B cell (primary cell): ENCODE data around the gene CSRNP2. TPM values are rescaled to one million over a fixed set of nuclear protein-coding genes. Genes with fewer than 3 reads are reported as not detected.

ENCODE experiments used
- ATAC-seq: fragments of 200-7000 bp; cut with Tn5 transposase; one replicate; pipeline ENCODE4 v1.10.0; 2021; ENCODE audit warnings: low read depth, mild to moderate bottlenecking, moderate number of reproducible peaks, moderate library complexity
- CTCF ChIA-PET: fragments of 350-600 bp; sonication (Branson Sonifier 250); formaldehyde crosslinking; loops from one replicate; lab custom pipeline; 2021; ENCODE audit warnings: antibody characterized with exemption, inconsistent platforms; lab: Charles Lee
- POLR2A ChIA-PET: fragments of 350-600 bp; sonication (Branson Sonifier 250); formaldehyde crosslinking; loops from one replicate; lab custom pipeline; 2021; ENCODE audit warnings: antibody characterized with exemption; lab: Charles Lee
- DNase-seq: peaks from one replicate; pipeline ENCODE4 v3.0.0; 2013
- H2AFZ ChIP-seq: 2 replicates; pipeline ENCODE4 v1.6.1; 2012; ENCODE audit warnings: mild to moderate bottlenecking, low read depth, low read length; ENCODE audit not compliant: insufficient read depth, poor library complexity, severe bottlenecking
- H3K27ac ChIP-seq, 2 donors: 1 replicate in 1 of 2; 2 replicates in 1 of 2; pipeline ENCODE4 v1.5.1; 2012 to 2013; ENCODE audit warnings: low read length in 2 of 2, mild to moderate bottlenecking in 2 of 2, moderate library complexity in 1 of 2
- H3K27me3 ChIP-seq, 4 experiments: fragments of 200-600 bp in 1 of 4; sonication (generic) in 1 of 4; replicated peaks in 1 of 4; 1 replicate in 2 of 4; 2 replicates in 2 of 4; pipeline versions ENCODE4 v1.6.1 to v1.7.0; 2013 to 2016; ENCODE audit warnings: low read length in 3 of 4, mild to moderate bottlenecking in 2 of 4, mixed read lengths in 1 of 4, moderate library complexity in 1 of 4; ENCODE audit not compliant: insufficient read depth in 4 of 4, control insufficient read depth in 3 of 4; ENCODE audit errors: control extremely low read depth in 1 of 4
- H3K36me3 ChIP-seq, 2 experiments: replicated peaks in 1 of 2; 1 replicate in 1 of 2; 2 replicates in 1 of 2; pipeline versions ENCODE4 v1.6.1 to v1.7.1; 2013; ENCODE audit warnings: low read length in 1 of 2; ENCODE audit not compliant: insufficient read depth in 2 of 2, control insufficient read depth in 1 of 2; ENCODE audit errors: control extremely low read depth in 1 of 2, extremely low read depth in 1 of 2
- H3K4me1 ChIP-seq, 2 donors: fragments of 200-600 bp in 1 of 2; sonication (generic) in 1 of 2; 1 replicate in 1 of 2; 2 replicates in 1 of 2; pipeline versions ENCODE4 v1.5.1 to v1.6.1; 2013 to 2017; ENCODE audit warnings: low read length in 2 of 2; ENCODE audit not compliant: control insufficient read depth in 2 of 2, insufficient read depth in 2 of 2
- H3K4me2 ChIP-seq: replicated peaks from 2 replicates; pipeline ENCODE3; 2012; ENCODE audit warnings: mild to moderate bottlenecking, low read depth, low read length; ENCODE audit not compliant: poor library complexity, severe bottlenecking
- H3K4me3 ChIP-seq, 5 experiments: fragments of 200-600 bp in 1 of 5; sonication (generic) in 1 of 5; 1 replicate in 3 of 5; 2 replicates in 2 of 5; pipeline versions ENCODE4 v1.5.1 to v1.7.0; 2011 to 2016; ENCODE audit warnings: low read length in 4 of 5, mild to moderate bottlenecking in 4 of 5, low read depth in 2 of 5, control low read depth in 1 of 5, moderate library complexity in 1 of 5; ENCODE audit not compliant: insufficient read depth in 1 of 5; ENCODE audit errors: control extremely low read depth in 1 of 5, extremely low read depth in 1 of 5
- H3K79me2 ChIP-seq: fragments of 200-600 bp; sonication (generic); one replicate; pipeline ENCODE4 v1.6.0; 2016; ENCODE audit warnings: low read length; ENCODE audit not compliant: control insufficient read depth, insufficient read depth
- H3K9ac ChIP-seq: fragments of 200-600 bp; sonication (generic); 2 replicates; pipeline ENCODE4 v1.6.1; 2017; ENCODE audit warnings: mild to moderate bottlenecking, low read length, moderate library complexity
- H3K9me3 ChIP-seq, 3 donors: one replicate each; pipeline versions ENCODE4 v1.6.1 to v1.7.1; 2013; ENCODE audit warnings: low read length in 2 of 3; ENCODE audit not compliant: control insufficient read depth in 2 of 3, insufficient read depth in 1 of 3; ENCODE audit errors: control extremely low read depth in 1 of 3
- H4K20me1 ChIP-seq: 2 replicates; pipeline ENCODE4 v1.6.0; 2012; ENCODE audit warnings: mild to moderate bottlenecking, low read length; ENCODE audit not compliant: insufficient read depth, control insufficient read depth, poor library complexity, severe bottlenecking
- H3K27ac Mint-ChIP-seq: one replicate; pipeline ENCODE4 v1.8.0; 2021; ENCODE audit warnings: mixed read lengths
- H3K27me3 Mint-ChIP-seq: one replicate; pipeline ENCODE4 v1.8.0; 2021; ENCODE audit warnings: mixed read lengths
- H3K4me1 Mint-ChIP-seq: one replicate; pipeline ENCODE4 v1.8.0; 2021; ENCODE audit warnings: mixed read lengths
- H3K4me3 Mint-ChIP-seq: one replicate; pipeline ENCODE4 v1.8.0; 2021; ENCODE audit warnings: mixed read lengths
- H3K9me3 Mint-ChIP-seq: one replicate; pipeline ENCODE4 v1.8.0; 2022; ENCODE audit warnings: mixed read lengths; ENCODE audit not compliant: insufficient read depth
- EZH2 ChIP-seq: IDR thresholded peaks from 2 replicates; pipeline ENCODE4 v1.6.1; 2012; ENCODE audit warnings: borderline replicate concordance, low read depth, mild to moderate bottlenecking, moderate library complexity, low read length; ENCODE audit not compliant: insufficient read depth, poor library complexity, severe bottlenecking
- WGBS: methylation state at CpG from one replicate; pipeline ENCODE4 v1.1.5; 2013; ENCODE audit warnings: missing lambda C conversion rate; ENCODE audit not compliant: insufficient coverage; 5-methylcytosine and 5-hydroxymethylcytosine counted together
- intact Hi-C: fragments of 100-400 bp; cut with micrococcal nuclease; formaldehyde crosslinking; loops from one replicate; pipeline ENCODE4 v1.10.0; 2022
- polyA plus RNA-seq: library from polyadenylated mRNA; depleted of rRNA; stranded (reverse); fragments of >200 nt; gene quantifications from 2 replicates; pipeline ENCODE4 v1.2.3, GENCODE V29; 2012
- total RNA-seq, 2 donors: library from RNA; stranded (reverse); fragments of 120-200 nt in 1 of 2; gene quantifications; 1 replicate in 1 of 2; 2 replicates in 1 of 2; pipeline versions ENCODE4 v1.2.3 to v1.2.4, GENCODE V29; 2013 to 2022
- TF ChIP-seq, protein P1 (sequence below): fragments of 200-600 bp; IDR thresholded peaks from one replicate; pipeline ENCODE4 v1.8.0; 2022; ENCODE audit warnings: antibody characterized with exemption, mild to moderate bottlenecking

CSRNP2 gene
- total and polyA plus RNA-seq, 2 donors (not counting 1 experiment from before 2014, with no cell fraction given), result 10.3 to 49.8 TPM

- DNase-seq (no peak), ATAC-seq (no peak)
- no peak overlapping the region for H3K27ac ChIP-seq
- H3K9ac ChIP-seq, result no peak overlapping the region
- Mint-ChIP-seq H3K4me1 (peaks cover 35% of the 10 kb centered on the region), H3K27me3 (no peaks in the 10 kb centered on the region), H3K27ac (no peak overlapping the region), H3K9me3 (no peaks in the 10 kb centered on the region), H3K4me3 (no peak overlapping the region)
- H2AFZ ChIP-seq, result no peak overlapping the region
- intact Hi-C loops, result no loop called here
- no peaks in the 10 kb centered on the region for H3K9me3 ChIP-seq
- TF ChIP-seq, protein P1, sequence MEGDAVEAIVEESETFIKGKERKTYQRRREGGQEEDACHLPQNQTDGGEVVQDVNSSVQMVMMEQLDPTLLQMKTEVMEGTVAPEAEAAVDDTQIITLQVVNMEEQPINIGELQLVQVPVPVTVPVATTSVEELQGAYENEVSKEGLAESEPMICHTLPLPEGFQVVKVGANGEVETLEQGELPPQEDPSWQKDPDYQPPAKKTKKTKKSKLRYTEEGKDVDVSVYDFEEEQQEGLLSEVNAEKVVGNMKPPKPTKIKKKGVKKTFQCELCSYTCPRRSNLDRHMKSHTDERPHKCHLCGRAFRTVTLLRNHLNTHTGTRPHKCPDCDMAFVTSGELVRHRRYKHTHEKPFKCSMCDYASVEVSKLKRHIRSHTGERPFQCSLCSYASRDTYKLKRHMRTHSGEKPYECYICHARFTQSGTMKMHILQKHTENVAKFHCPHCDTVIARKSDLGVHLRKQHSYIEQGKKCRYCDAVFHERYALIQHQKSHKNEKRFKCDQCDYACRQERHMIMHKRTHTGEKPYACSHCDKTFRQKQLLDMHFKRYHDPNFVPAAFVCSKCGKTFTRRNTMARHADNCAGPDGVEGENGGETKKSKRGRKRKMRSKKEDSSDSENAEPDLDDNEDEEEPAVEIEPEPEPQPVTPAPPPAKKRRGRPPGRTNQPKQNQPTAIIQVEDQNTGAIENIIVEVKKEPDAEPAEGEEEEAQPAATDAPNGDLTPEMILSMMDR, result no peak
- TF ChIP-seq EZH2, result no peak
- no peaks in the 10 kb centered on the region for H3K36me3 ChIP-seq
- no peaks in the 10 kb centered on the region for H4K20me1 ChIP-seq
- peaks cover 95% of the 10 kb centered on the region for H3K79me2 ChIP-seq
- no peak overlapping the region for H3K4me3 ChIP-seq
- POLR2A ChIA-PET, result interaction anchor here (0.6 kb wide), 1 partner anchor 367 kb away, joined by 3 read pairs; no protein-coding TSS in a partner anchor
- H3K4me1 ChIP-seq, result peaks cover 13 to 31% of the 10 kb centered on the region in 2 donors
- no CpG with 5 or more reads among the region's 1 CpG for WGBS
- CTCF ChIA-PET, result interaction anchor here (0.6 to 2.1 kb wide), 4 partner anchors 10 to 256 kb away, joined by 4 to 6 read pairs (median 5); no protein-coding TSS in a partner anchor
- H3K4me2 ChIP-seq, result no peak overlapping the region
- no peaks in the 10 kb centered on the region for H3K27me3 ChIP-seq
Measured at GRCh38 chr12:51021694-51022093, 61.7 kb downstream of the CSRNP2 start.

DNA sequence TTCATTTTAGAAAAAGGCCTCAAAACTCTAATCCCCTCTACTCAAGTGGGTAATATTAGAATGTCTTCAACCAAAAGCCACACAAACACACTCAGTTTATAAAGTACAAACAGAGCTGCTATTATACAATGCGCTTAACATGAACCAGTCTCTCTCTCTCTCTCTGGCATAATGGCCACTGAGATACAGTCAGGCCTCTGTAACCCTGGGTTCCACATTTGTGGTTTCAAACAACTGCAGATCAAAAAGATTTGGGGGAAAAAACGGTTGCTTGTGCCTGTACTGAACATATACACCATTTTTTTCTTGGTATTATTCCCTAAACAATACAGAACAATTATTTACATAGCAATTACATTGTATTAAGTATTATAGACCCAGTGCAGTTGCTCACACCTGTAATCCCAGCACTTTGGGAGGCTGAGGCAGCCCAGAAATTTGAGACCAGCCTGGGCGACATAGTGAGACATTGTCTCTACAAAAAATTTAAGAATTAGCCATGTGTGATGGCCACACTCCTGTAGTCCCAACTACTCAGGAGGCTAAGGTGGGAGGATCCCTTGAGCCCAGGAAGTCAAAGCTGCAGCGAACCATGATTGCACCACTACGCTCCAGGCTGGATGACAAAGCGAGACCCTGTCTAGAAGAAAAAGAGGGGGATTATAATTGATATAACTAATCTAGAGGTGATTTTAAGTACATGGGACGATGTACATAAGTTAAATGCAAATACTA lies 62.8 kb downstream of the CSRNP2 start:
- ATAC-seq (no peak), DNase-seq (no peak)
- H3K4me3 ChIP-seq, result no peak overlapping the region
- H3K27me3 Mint-ChIP-seq, result no peaks in the 10 kb centered on the region
- H2AFZ ChIP-seq, result no peak overlapping the region
- H3K36me3 ChIP-seq, result no peaks in the 10 kb centered on the region
- TF ChIP-seq EZH2, result no peak
- TF ChIP-seq, protein P1, result no peak
- H3K27ac ChIP-seq, result no peak overlapping the region
- H3K9me3 Mint-ChIP-seq, result no peaks in the 10 kb centered on the region
- 71% methylated on average over 2 of the region's 7 CpGs for WGBS
- peaks cover 3% of the 10 kb centered on the region for H4K20me1 ChIP-seq
- POLR2A ChIA-PET, result no interaction called here
- H3K9me3 ChIP-seq, result no peaks in the 10 kb centered on the region
- no peaks in the 10 kb centered on the region for H3K27me3 ChIP-seq
- no peak overlapping the region for H3K4me3 Mint-ChIP-seq
- CTCF ChIA-PET, result no interaction called here
- H3K4me1 ChIP-seq, result peaks cover 13 to 26% of the 10 kb centered on the region in 2 donors
- intact Hi-C loops, result no loop called here
- peaks cover 98% of the 10 kb centered on the region for H3K79me2 ChIP-seq
- H3K4me2 ChIP-seq, result no peak overlapping the region
- no peak overlapping the region for H3K27ac Mint-ChIP-seq
- H3K9ac ChIP-seq, result no peak overlapping the region
- peaks cover 30% of the 10 kb centered on the region for H3K4me1 Mint-ChIP-seq
